ENCODE measurements around the gene NPTX2.

- TF ChIP-seq CTCF (IDR thresholded peaks at IDR 0.05 in 8 of 11, conservative IDR thresholded peaks at IDR 0.05 in 3 of 11) (no peak), POLR2A (IDR thresholded peaks at IDR 0.05) (no peak)
These were observed 7.8 kb downstream of the NPTX2 start for GRCh38 chr7:98624846-98625420.
